WTC11 (cell line): ENCODE data around the gene NCF2. TPM values are rescaled to one million over a fixed set of nuclear protein-coding genes. Genes with fewer than 3 reads are reported as not detected.

ENCODE experiments used
- ATAC-seq: fragments of 200-7000 bp; cut with Tn5 transposase; 2 replicates; pipeline ENCODE4 v1.10.0; 2021; ENCODE audit warnings: mild to moderate bottlenecking, moderate library complexity
- CTCF ChIA-PET: fragments of 300-600 bp; sonication (Branson Sonifier 250); formaldehyde crosslinking; loops from one replicate; lab custom pipeline; 2021; ENCODE audit warnings: antibody characterized with exemption; lab: Charles Lee
- POLR2A ChIA-PET: fragments of 350-600 bp; sonication (Branson Sonifier 250); formaldehyde crosslinking; loops from one replicate; lab custom pipeline; 2021; ENCODE audit warnings: antibody characterized with exemption; lab: Charles Lee
- DNase-seq: peaks from one replicate; pipeline ENCODE4 v3.0.0; 2021; ENCODE audit warnings: low spot score
- H3K27ac Mint-ChIP-seq: 2 replicates; pipeline ENCODE4 v1.8.0; 2021; ENCODE audit warnings: mixed read lengths
- H3K27me3 Mint-ChIP-seq: 2 replicates; pipeline ENCODE4 v1.8.0; 2021; ENCODE audit warnings: low read depth, mild to moderate bottlenecking, moderate library complexity, mixed read lengths
- H3K36me3 Mint-ChIP-seq: 2 replicates; pipeline ENCODE4 v1.8.0; 2021; ENCODE audit warnings: mixed read lengths
- H3K4me1 Mint-ChIP-seq: 2 replicates; pipeline ENCODE4 v1.8.0; 2022; ENCODE audit warnings: mixed read lengths
- H3K4me3 Mint-ChIP-seq: 2 replicates; pipeline ENCODE4 v1.8.0; 2021; ENCODE audit warnings: mild to moderate bottlenecking, moderate library complexity, mixed read lengths
- H3K9me3 Mint-ChIP-seq: 2 replicates; pipeline ENCODE4 v1.8.0; 2021; ENCODE audit warnings: mixed read lengths
- ATF1 ChIP-seq: sonication (generic); formaldehyde crosslinking; IDR thresholded peaks from 2 replicates; pipeline ENCODE4 v1.8.1; 2023; ENCODE audit warnings: mild to moderate bottlenecking, moderate library complexity, missing genetic modification reagents
- ATF6 ChIP-seq: sonication (generic); formaldehyde crosslinking; IDR thresholded peaks from 2 replicates; pipeline ENCODE4 v1.8.1; 2023; ENCODE audit warnings: mild to moderate bottlenecking, missing genetic modification reagents
- E2F5 ChIP-seq: sonication (generic); formaldehyde crosslinking; IDR thresholded peaks from 2 replicates; pipeline ENCODE4 v1.8.1; 2022; ENCODE audit warnings: mild to moderate bottlenecking, moderate library complexity, missing genetic modification reagents
- FOXP4 ChIP-seq: sonication (generic); formaldehyde crosslinking; IDR thresholded peaks from 2 replicates; pipeline ENCODE4 v1.8.0; 2022; ENCODE audit warnings: mild to moderate bottlenecking, missing genetic modification reagents
- NFE2L1 ChIP-seq: sonication (generic); formaldehyde crosslinking; IDR thresholded peaks from 2 replicates; pipeline ENCODE4 v1.8.1; 2023; ENCODE audit warnings: missing genetic modification reagents
- PREB ChIP-seq: sonication (generic); formaldehyde crosslinking; IDR thresholded peaks from 2 replicates; pipeline ENCODE4 v1.8.1; 2022; ENCODE audit warnings: mild to moderate bottlenecking, missing genetic modification reagents, moderate library complexity, borderline replicate concordance
- SMAD4 ChIP-seq: sonication (generic); formaldehyde crosslinking; IDR thresholded peaks from 2 replicates; pipeline ENCODE4 v1.8.0; 2022; ENCODE audit warnings: mild to moderate bottlenecking, missing genetic modification reagents
- TP53 ChIP-seq: sonication (generic); formaldehyde crosslinking; IDR thresholded peaks from 2 replicates; pipeline ENCODE4 v1.8.1; 2023; ENCODE audit warnings: mild to moderate bottlenecking, missing genetic modification reagents
- ZNF317 ChIP-seq: sonication (generic); formaldehyde crosslinking; IDR thresholded peaks from 2 replicates; pipeline ENCODE4 v1.8.1; 2023; ENCODE audit warnings: low read depth, mild to moderate bottlenecking, moderate library complexity, missing genetic modification reagents, borderline replicate concordance
- ZNF416 ChIP-seq: fragments of 250-450 bp; sonication (Bioruptor Pico); IDR thresholded peaks from 2 replicates; pipeline ENCODE4 v1.9.0; 2021; ENCODE audit warnings: mild to moderate bottlenecking, inconsistent platforms
- total RNA-seq: library from RNA; stranded (reverse); gene quantifications from 3 replicates; pipeline ENCODE4 v1.2.3, GENCODE V29; 2021
- TF ChIP-seq, protein P1 (sequence below): sonication (generic); formaldehyde crosslinking; IDR thresholded peaks from 2 replicates; pipeline ENCODE4 v1.8.0; 2022; ENCODE audit warnings: missing genetic modification reagents
- TF ChIP-seq, protein P2 (sequence below): sonication (generic); formaldehyde crosslinking; IDR thresholded peaks from 2 replicates; pipeline ENCODE4 v1.8.1; 2023; ENCODE audit warnings: mild to moderate bottlenecking, missing genetic modification reagents, moderate library complexity
- TF ChIP-seq, protein P3 (sequence below): sonication (generic); formaldehyde crosslinking; conservative IDR thresholded peaks from 2 replicates; pipeline ENCODE4 v1.8.1; 2023; ENCODE audit warnings: mild to moderate bottlenecking, low read depth, missing genetic modification reagents, moderate library complexity
- TF ChIP-seq, protein P4 (sequence below): sonication (generic); formaldehyde crosslinking; IDR thresholded peaks from 2 replicates; pipeline ENCODE4 v1.8.0; 2022; ENCODE audit warnings: mild to moderate bottlenecking, missing genetic modification reagents
- TF ChIP-seq, protein P5 (sequence below): fragments of 250-450 bp; sonication (Bioruptor Pico); IDR thresholded peaks from 2 replicates; pipeline ENCODE4 v1.9.0; 2021; ENCODE audit warnings: mild to moderate bottlenecking, borderline replicate concordance

The NCF2 gene
- total RNA-seq, 1 experiment from 2014 or later: 0.52 TPM

- TF ChIP-seq TP53 (no peak), ZNF317 (no peak), PREB (CRISPR knock-in tag) (no peak), SMAD4 (CRISPR knock-in tag) (no peak)
These were observed 20.5 kb downstream of the NCF2 start (continued) for GRCh38 chr1:183569801-183570200.

DNA sequence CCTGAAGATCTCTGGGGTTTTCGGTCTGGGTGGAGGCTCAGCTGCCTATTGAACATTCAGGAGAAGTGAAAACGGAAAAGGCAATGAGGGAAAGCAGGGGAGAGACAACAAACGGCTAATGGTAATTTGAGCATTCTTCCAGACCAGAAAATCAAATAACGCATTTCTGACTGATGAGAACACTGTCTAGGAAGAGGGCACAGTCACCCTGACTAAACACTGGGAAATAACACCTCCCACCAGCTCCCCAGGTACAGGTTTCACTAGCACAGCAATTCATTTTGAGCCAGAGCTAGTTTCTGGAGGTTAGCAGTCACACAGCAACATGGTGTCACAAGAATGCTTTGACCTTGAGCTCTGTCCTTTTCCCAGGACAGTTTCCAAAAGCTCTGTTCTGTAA lies 21.1 kb downstream of the NCF2 start:
- no peaks in the 10 kb centered on the region for H3K36me3 Mint-ChIP-seq
- ATAC-seq (no peak), DNase-seq (no peak)
- H3K27ac Mint-ChIP-seq: no peak overlapping the region
- H3K27me3 Mint-ChIP-seq: no peaks in the 10 kb centered on the region
- H3K9me3 Mint-ChIP-seq: no peaks in the 10 kb centered on the region
- ChIA-PET CTCF (no interaction called here), POLR2A (no interaction called here)
- H3K4me1 Mint-ChIP-seq: no peaks in the 10 kb centered on the region
- no peak overlapping the region for H3K4me3 Mint-ChIP-seq
- TF ChIP-seq, protein P1, sequence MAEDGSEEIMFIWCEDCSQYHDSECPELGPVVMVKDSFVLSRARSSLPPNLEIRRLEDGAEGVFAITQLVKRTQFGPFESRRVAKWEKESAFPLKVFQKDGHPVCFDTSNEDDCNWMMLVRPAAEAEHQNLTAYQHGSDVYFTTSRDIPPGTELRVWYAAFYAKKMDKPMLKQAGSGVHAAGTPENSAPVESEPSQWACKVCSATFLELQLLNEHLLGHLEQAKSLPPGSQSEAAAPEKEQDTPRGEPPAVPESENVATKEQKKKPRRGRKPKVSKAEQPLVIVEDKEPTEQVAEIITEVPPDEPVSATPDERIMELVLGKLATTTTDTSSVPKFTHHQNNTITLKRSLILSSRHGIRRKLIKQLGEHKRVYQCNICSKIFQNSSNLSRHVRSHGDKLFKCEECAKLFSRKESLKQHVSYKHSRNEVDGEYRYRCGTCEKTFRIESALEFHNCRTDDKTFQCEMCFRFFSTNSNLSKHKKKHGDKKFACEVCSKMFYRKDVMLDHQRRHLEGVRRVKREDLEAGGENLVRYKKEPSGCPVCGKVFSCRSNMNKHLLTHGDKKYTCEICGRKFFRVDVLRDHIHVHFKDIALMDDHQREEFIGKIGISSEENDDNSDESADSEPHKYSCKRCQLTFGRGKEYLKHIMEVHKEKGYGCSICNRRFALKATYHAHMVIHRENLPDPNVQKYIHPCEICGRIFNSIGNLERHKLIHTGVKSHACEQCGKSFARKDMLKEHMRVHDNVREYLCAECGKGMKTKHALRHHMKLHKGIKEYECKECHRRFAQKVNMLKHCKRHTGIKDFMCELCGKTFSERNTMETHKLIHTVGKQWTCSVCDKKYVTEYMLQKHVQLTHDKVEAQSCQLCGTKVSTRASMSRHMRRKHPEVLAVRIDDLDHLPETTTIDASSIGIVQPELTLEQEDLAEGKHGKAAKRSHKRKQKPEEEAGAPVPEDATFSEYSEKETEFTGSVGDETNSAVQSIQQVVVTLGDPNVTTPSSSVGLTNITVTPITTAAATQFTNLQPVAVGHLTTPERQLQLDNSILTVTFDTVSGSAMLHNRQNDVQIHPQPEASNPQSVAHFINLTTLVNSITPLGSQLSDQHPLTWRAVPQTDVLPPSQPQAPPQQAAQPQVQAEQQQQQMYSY (CRISPR knock-in tag): no peak
- TF ChIP-seq E2F5 (CRISPR knock-in tag) (no peak), PREB (CRISPR knock-in tag) (no peak), ATF1 (CRISPR knock-in tag) (no peak), ATF6 (CRISPR knock-in tag) (no peak), FOXP4 (CRISPR knock-in tag) (no peak), NFE2L1 (CRISPR knock-in tag) (no peak), ZNF416 (CRISPR knock-in tag) (no peak)
- TF ChIP-seq, protein P2, sequence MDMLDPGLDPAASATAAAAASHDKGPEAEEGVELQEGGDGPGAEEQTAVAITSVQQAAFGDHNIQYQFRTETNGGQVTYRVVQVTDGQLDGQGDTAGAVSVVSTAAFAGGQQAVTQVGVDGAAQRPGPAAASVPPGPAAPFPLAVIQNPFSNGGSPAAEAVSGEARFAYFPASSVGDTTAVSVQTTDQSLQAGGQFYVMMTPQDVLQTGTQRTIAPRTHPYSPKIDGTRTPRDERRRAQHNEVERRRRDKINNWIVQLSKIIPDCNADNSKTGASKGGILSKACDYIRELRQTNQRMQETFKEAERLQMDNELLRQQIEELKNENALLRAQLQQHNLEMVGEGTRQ (CRISPR knock-in tag): no peak
- TF ChIP-seq, protein P3, sequence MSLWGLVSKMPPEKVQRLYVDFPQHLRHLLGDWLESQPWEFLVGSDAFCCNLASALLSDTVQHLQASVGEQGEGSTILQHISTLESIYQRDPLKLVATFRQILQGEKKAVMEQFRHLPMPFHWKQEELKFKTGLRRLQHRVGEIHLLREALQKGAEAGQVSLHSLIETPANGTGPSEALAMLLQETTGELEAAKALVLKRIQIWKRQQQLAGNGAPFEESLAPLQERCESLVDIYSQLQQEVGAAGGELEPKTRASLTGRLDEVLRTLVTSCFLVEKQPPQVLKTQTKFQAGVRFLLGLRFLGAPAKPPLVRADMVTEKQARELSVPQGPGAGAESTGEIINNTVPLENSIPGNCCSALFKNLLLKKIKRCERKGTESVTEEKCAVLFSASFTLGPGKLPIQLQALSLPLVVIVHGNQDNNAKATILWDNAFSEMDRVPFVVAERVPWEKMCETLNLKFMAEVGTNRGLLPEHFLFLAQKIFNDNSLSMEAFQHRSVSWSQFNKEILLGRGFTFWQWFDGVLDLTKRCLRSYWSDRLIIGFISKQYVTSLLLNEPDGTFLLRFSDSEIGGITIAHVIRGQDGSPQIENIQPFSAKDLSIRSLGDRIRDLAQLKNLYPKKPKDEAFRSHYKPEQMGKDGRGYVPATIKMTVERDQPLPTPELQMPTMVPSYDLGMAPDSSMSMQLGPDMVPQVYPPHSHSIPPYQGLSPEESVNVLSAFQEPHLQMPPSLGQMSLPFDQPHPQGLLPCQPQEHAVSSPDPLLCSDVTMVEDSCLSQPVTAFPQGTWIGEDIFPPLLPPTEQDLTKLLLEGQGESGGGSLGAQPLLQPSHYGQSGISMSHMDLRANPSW (CRISPR knock-in tag): no peak
- TF ChIP-seq, protein P4, sequence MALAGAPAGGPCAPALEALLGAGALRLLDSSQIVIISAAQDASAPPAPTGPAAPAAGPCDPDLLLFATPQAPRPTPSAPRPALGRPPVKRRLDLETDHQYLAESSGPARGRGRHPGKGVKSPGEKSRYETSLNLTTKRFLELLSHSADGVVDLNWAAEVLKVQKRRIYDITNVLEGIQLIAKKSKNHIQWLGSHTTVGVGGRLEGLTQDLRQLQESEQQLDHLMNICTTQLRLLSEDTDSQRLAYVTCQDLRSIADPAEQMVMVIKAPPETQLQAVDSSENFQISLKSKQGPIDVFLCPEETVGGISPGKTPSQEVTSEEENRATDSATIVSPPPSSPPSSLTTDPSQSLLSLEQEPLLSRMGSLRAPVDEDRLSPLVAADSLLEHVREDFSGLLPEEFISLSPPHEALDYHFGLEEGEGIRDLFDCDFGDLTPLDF (CRISPR knock-in tag): no peak
- TF ChIP-seq, protein P5, sequence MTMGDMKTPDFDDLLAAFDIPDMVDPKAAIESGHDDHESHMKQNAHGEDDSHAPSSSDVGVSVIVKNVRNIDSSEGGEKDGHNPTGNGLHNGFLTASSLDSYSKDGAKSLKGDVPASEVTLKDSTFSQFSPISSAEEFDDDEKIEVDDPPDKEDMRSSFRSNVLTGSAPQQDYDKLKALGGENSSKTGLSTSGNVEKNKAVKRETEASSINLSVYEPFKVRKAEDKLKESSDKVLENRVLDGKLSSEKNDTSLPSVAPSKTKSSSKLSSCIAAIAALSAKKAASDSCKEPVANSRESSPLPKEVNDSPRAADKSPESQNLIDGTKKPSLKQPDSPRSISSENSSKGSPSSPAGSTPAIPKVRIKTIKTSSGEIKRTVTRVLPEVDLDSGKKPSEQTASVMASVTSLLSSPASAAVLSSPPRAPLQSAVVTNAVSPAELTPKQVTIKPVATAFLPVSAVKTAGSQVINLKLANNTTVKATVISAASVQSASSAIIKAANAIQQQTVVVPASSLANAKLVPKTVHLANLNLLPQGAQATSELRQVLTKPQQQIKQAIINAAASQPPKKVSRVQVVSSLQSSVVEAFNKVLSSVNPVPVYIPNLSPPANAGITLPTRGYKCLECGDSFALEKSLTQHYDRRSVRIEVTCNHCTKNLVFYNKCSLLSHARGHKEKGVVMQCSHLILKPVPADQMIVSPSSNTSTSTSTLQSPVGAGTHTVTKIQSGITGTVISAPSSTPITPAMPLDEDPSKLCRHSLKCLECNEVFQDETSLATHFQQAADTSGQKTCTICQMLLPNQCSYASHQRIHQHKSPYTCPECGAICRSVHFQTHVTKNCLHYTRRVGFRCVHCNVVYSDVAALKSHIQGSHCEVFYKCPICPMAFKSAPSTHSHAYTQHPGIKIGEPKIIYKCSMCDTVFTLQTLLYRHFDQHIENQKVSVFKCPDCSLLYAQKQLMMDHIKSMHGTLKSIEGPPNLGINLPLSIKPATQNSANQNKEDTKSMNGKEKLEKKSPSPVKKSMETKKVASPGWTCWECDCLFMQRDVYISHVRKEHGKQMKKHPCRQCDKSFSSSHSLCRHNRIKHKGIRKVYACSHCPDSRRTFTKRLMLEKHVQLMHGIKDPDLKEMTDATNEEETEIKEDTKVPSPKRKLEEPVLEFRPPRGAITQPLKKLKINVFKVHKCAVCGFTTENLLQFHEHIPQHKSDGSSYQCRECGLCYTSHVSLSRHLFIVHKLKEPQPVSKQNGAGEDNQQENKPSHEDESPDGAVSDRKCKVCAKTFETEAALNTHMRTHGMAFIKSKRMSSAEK: no peak
